HL-60 (cell line): Measurements from ENCODE around the gene RBMS3.

Experiments used
- DNase-seq, 2 experiments: peaks; one replicate each; pipeline ENCODE4 v3.0.0-alpha.2; 2010 to 2020; ENCODE audit warnings: low read depth in 1 of 2, low spot score in 1 of 2
- H3K27ac ChIP-seq: fragments of 250-450 bp; sonication (Bioruptor Pico); replicated peaks from 2 replicates; pipeline ENCODE4 v1.5.1; 2020; ENCODE audit warnings: mild to moderate bottlenecking, moderate library complexity
- H3K27me3 ChIP-seq: fragments of 250-450 bp; sonication (Bioruptor Pico); 2 replicates; pipeline ENCODE4 v1.5.1; 2021; ENCODE audit warnings: mild to moderate bottlenecking, moderate library complexity; ENCODE audit not compliant: insufficient read depth, poor library complexity, severe bottlenecking
- H3K4me3 ChIP-seq: replicated peaks from 2 replicates; pipeline ENCODE4 v1.5.1; 2011; ENCODE audit warnings: mild to moderate bottlenecking, control low read depth, low read length; ENCODE audit not compliant: insufficient read depth
- CTCF ChIP-seq: IDR thresholded peaks from one replicate; pipeline ENCODE4 v1.5.1; 2011; ENCODE audit warnings: low read length, control low read depth, inconsistent platforms; ENCODE audit not compliant: insufficient read depth
- GABPA ChIP-seq: IDR thresholded peaks from 2 replicates; pipeline ENCODE4 v1.6.1; 2012; ENCODE audit warnings: low read depth
- POLR2AphosphoS5 ChIP-seq: IDR thresholded peaks from 2 replicates; pipeline ENCODE4 v1.6.1; 2012; ENCODE audit warnings: low read depth
- REST ChIP-seq: IDR thresholded peaks from 2 replicates; pipeline ENCODE4 v1.6.1; 2012; ENCODE audit warnings: low read depth; ENCODE audit not compliant: insufficient replicate concordance
- SPI1 ChIP-seq: IDR thresholded peaks from 2 replicates; pipeline ENCODE4 v1.6.1; 2012; ENCODE audit warnings: low read depth, mild to moderate bottlenecking, borderline replicate concordance

The RBMS3 gene

GRCh38 chr3:29639578-29640290 is 358.9 kb downstream of the RBMS3 start:
- TF ChIP-seq REST (no peak), SPI1 (no peak), POLR2AphosphoS5 (no peak), CTCF (no peak), GABPA (no peak)
- DNase-seq, result no peak
- no peak overlapping the region for H3K27ac ChIP-seq
- H3K4me3 ChIP-seq, result no peak overlapping the region
- no peaks in the 10 kb centered on the region for H3K27me3 ChIP-seq

- Histone ChIP-seq H3K27ac (no peak overlapping the region), H3K27me3 (no peaks in the 10 kb centered on the region), H3K4me3 (no peak overlapping the region)
- no peak for DNase-seq
- no peak for TF ChIP-seq POLR2AphosphoS5
- TF ChIP-seq SPI1, result no peak
- no peak for TF ChIP-seq REST
- no peak for TF ChIP-seq CTCF
- TF ChIP-seq GABPA, result no peak
Observed at GRCh38 chr3:29642393-29643033, 361.6 kb downstream of the RBMS3 start.

GRCh38 chr3:29643034-29643425 is 362.2 kb downstream of the RBMS3 start:
- Histone ChIP-seq H3K4me3 (no peak overlapping the region), H3K27ac (no peak overlapping the region), H3K27me3 (no peaks in the 10 kb centered on the region)
- DNase-seq, result no peak
- TF ChIP-seq GABPA (no peak), SPI1 (no peak), CTCF (no peak), REST (no peak), POLR2AphosphoS5 (no peak)
